Measurements from ENCODE around the gene BUD31. TPM values are rescaled to one million over a fixed set of nuclear protein-coding genes. Genes with fewer than 3 reads are reported as not detected.
A peak's percentile ranks its signal among the peaks of the same experiment; 100 is the strongest.

BUD31 gene
- total RNA-seq, 1 donor from 2014 or later = 108 TPM

- H3K9me3 Mint-ChIP-seq (ENCODE audit: low read depth) = no peaks in the 10 kb centered on the region
- H3K27me3 Mint-ChIP-seq (ENCODE audit: low read depth) = no peaks in the 10 kb centered on the region
- H3K4me3 Mint-ChIP-seq (ENCODE audit: unreplicated experiment) = peak overlapping the region; percentile 99
Observed at GRCh38 chr7:99437946-99438572, 29.3 kb downstream of the BUD31 start.

GRCh38 chr7:99438573-99439480, 30.1 kb downstream of the BUD31 start, which contains the start of the genes CPSF4 and PTCD1:
Gene CPSF4, plus strand, starts transcription at chr7:99438943. Its CDS starts 140 bp downstream, at chr7:99439083.
Gene PTCD1, minus strand, starts transcription at chr7:99438798. Its CDS starts 3,556 bp downstream, at chr7:99435242.
- peak within 1 kb of the TSS; percentile 98 for H3K27ac Mint-ChIP-seq (ENCODE audit: unreplicated experiment)
- TF ChIP-seq CTCF (IDR thresholded peaks at IDR 0.05) = peak; percentile 27
- peak within 1 kb of the TSS; percentile 99 for H3K4me3 Mint-ChIP-seq (ENCODE audit: unreplicated experiment)
- peaks cover 46% of the 10 kb centered on the region for H3K4me1 Mint-ChIP-seq (ENCODE audit: low read depth)
- peak; percentile 98 for DNase-seq (ENCODE audit: low spot score)
- H3K9me3 Mint-ChIP-seq (ENCODE audit: low read depth) = no peaks in the 10 kb centered on the region
- H3K27me3 Mint-ChIP-seq (ENCODE audit: low read depth) = no peaks in the 10 kb centered on the region
- H3K36me3 Mint-ChIP-seq (ENCODE audit: low read depth) = peaks cover 10% of the 10 kb centered on the region

More at GRCh38 chr7:99437946-99438572, 29.3 kb downstream of the BUD31 start:
- DNase-seq (ENCODE audit: low spot score) = no peak
- TF ChIP-seq CTCF (IDR thresholded peaks at IDR 0.05) = no peak
- H3K27ac Mint-ChIP-seq (ENCODE audit: unreplicated experiment) = peak overlapping the region; percentile 98
- peaks cover 8% of the 10 kb centered on the region for H3K36me3 Mint-ChIP-seq (ENCODE audit: low read depth)
- peaks cover 44% of the 10 kb centered on the region for H3K4me1 Mint-ChIP-seq (ENCODE audit: low read depth)

- peaks cover 46% of the 10 kb centered on the region for H3K4me1 Mint-ChIP-seq (ENCODE audit: low read depth)
- H3K9me3 Mint-ChIP-seq (ENCODE audit: low read depth) = no peaks in the 10 kb centered on the region
- DNase-seq (ENCODE audit: low spot score) = no peak
- peaks cover 13% of the 10 kb centered on the region for H3K36me3 Mint-ChIP-seq (ENCODE audit: low read depth)
- TF ChIP-seq CTCF (IDR thresholded peaks at IDR 0.05) = no peak
- peak overlapping the region; percentile 92 for H3K27ac Mint-ChIP-seq (ENCODE audit: unreplicated experiment)
- no peaks in the 10 kb centered on the region for H3K27me3 Mint-ChIP-seq (ENCODE audit: low read depth)
- H3K4me3 Mint-ChIP-seq (ENCODE audit: unreplicated experiment) = peak overlapping the region; percentile 99
Observed at GRCh38 chr7:99440195-99440594, 31.4 kb downstream of the BUD31 start.

GRCh38 chr7:99446096-99446495, 37.3 kb downstream of the BUD31 start:
- H3K36me3 Mint-ChIP-seq (ENCODE audit: low read depth) = peaks cover 26% of the 10 kb centered on the region

More at GRCh38 chr7:99446096-99446495, 37.3 kb downstream of the BUD31 start:
- no peak overlapping the region for H3K4me3 Mint-ChIP-seq (ENCODE audit: unreplicated experiment)
- no peaks in the 10 kb centered on the region for H3K9me3 Mint-ChIP-seq (ENCODE audit: low read depth)
- TF ChIP-seq CTCF (IDR thresholded peaks at IDR 0.05) = no peak
- peak overlapping the region; percentile 45 for H3K27ac Mint-ChIP-seq (ENCODE audit: unreplicated experiment)
- no peak for DNase-seq (ENCODE audit: low spot score)
- peaks cover 20% of the 10 kb centered on the region for H3K4me1 Mint-ChIP-seq (ENCODE audit: low read depth)
- H3K27me3 Mint-ChIP-seq (ENCODE audit: low read depth) = no peaks in the 10 kb centered on the region
